NB4 (cell line): ENCODE data around the gene NPEPL1.

ENCODE experiments used
- POLR2A ChIP-seq: IDR thresholded peaks from 2 replicates; pipeline ENCODE4 v1.6.1; 2011; ENCODE audit warnings: mild to moderate bottlenecking; ENCODE audit not compliant: insufficient read length; ENCODE audit errors: extremely low read depth
- TF ChIP-seq, protein P1 (sequence below): IDR thresholded peaks from one replicate; pipeline ENCODE4 v1.5.1; 2012; ENCODE audit warnings: low read depth, low read length

DNA sequence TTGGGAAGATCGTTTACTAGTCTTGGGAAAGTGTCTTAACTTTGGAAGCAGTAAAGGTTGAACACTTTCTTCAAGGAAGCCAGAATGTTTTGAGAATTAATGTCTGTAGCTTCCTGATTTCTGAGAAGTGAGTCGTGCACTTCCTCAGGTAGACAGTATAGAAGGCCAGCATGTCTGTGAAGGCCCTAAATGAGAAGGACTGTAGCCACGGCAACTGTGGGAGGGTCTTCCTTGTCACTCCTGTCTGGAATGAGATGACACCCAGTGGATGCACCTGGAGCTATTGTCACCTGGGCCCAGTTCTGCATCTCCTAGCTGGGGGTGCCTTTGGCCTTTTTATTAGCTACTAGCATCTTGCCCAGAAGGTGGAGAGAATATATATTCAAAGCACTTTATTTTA, 32.8 kb upstream of the NPEPL1 start:
- TF ChIP-seq POLR2A = no peak
- TF ChIP-seq, protein P1, sequence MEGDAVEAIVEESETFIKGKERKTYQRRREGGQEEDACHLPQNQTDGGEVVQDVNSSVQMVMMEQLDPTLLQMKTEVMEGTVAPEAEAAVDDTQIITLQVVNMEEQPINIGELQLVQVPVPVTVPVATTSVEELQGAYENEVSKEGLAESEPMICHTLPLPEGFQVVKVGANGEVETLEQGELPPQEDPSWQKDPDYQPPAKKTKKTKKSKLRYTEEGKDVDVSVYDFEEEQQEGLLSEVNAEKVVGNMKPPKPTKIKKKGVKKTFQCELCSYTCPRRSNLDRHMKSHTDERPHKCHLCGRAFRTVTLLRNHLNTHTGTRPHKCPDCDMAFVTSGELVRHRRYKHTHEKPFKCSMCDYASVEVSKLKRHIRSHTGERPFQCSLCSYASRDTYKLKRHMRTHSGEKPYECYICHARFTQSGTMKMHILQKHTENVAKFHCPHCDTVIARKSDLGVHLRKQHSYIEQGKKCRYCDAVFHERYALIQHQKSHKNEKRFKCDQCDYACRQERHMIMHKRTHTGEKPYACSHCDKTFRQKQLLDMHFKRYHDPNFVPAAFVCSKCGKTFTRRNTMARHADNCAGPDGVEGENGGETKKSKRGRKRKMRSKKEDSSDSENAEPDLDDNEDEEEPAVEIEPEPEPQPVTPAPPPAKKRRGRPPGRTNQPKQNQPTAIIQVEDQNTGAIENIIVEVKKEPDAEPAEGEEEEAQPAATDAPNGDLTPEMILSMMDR = no peak
